Immature natural killer cell (primary cell): ENCODE measurements around the gene RASSF3. TPM values are rescaled to one million over a fixed set of nuclear protein-coding genes. Genes with fewer than 3 reads are reported as not detected.

Experiments used
- DNase-seq, 3 donors: peaks; one replicate each; pipeline ENCODE4 v3.0.0; 2022; ENCODE audit warnings: mixed read lengths in 1 of 3
- H3K27ac Mint-ChIP-seq, 6 donors: one replicate each; pipeline ENCODE4 v1.8.0; 2020; ENCODE audit warnings: mixed read lengths in 6 of 6, mild to moderate bottlenecking in 5 of 6, inconsistent platforms in 4 of 6, moderate library complexity in 3 of 6
- H3K27me3 Mint-ChIP-seq, 3 donors: one replicate each; pipeline ENCODE4 v1.8.0; 2020 to 2021; ENCODE audit warnings: low read depth in 3 of 3, mild to moderate bottlenecking in 3 of 3, mixed read lengths in 3 of 3, moderate library complexity in 3 of 3, inconsistent platforms in 1 of 3
- H3K36me3 Mint-ChIP-seq, 3 donors: one replicate each; pipeline ENCODE4 v1.8.0; 2020; ENCODE audit warnings: mixed read lengths in 3 of 3, inconsistent platforms in 2 of 3, mild to moderate bottlenecking in 2 of 3
- H3K4me1 Mint-ChIP-seq, 2 donors: one replicate each; pipeline ENCODE4 v1.8.0; 2020; ENCODE audit warnings: inconsistent platforms in 2 of 2, mild to moderate bottlenecking in 2 of 2, mixed read lengths in 2 of 2, moderate library complexity in 1 of 2
- H3K4me3 Mint-ChIP-seq, 5 donors: one replicate each; pipeline ENCODE4 v1.8.0; 2020; ENCODE audit warnings: mild to moderate bottlenecking in 5 of 5, mixed read lengths in 5 of 5, inconsistent platforms in 3 of 5, moderate library complexity in 3 of 5
- H3K9me3 Mint-ChIP-seq, 6 donors: one replicate each; pipeline ENCODE4 v1.8.0; 2020; ENCODE audit warnings: mild to moderate bottlenecking in 6 of 6, mixed read lengths in 6 of 6, inconsistent platforms in 4 of 6, moderate library complexity in 3 of 6
- polyA plus RNA-seq, 3 donors: library from polyadenylated mRNA; unstranded; fragments of 300-500 nt; fragmentation: Illumina TruSeq; gene quantifications; one replicate each; pipeline ENCODE4 v1.2.3, GENCODE V29; 2021

Gene RASSF3
- polyA plus RNA-seq, 3 donors from 2014 or later: 5.2 to 6.2 (median 5.5) TPM

DNA sequence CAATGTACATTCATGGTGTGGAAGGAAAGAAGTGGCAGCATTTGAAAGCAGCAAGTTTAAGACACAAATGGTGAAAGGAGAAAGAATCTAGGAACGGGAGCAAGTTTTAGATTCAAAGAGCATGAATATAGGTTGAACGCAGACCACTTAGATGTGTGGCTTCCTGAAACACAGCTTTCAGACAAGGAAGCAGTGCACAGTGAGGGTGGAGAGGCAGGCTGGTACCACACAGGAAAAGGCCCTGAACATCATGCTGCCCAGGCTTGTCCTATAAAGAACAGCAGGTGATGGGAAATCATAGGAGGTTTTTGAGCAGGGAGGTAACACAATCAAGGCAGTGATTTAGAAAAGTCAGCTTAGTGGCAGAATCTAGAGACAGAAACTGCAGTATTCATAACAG is 113.3 kb downstream of the RASSF3 start:
- H3K27ac Mint-ChIP-seq: peak overlapping the region; percentile 86 to 93 (median 92)
- peak overlapping the region; percentile 40 to 58 (median 47) for H3K4me3 Mint-ChIP-seq
- H3K9me3 Mint-ChIP-seq: no peaks in the 10 kb centered on the region
- DNase-seq: peak in 2 of 3 donors; percentile 23 to 32
- no peaks in the 10 kb centered on the region for H3K27me3 Mint-ChIP-seq
- H3K4me1 Mint-ChIP-seq: peaks cover 34 to 53% of the 10 kb centered on the region in 2 donors
- peaks cover 21 to 48% (median 48%) of the 10 kb centered on the region in 3 donors for H3K36me3 Mint-ChIP-seq

DNA sequence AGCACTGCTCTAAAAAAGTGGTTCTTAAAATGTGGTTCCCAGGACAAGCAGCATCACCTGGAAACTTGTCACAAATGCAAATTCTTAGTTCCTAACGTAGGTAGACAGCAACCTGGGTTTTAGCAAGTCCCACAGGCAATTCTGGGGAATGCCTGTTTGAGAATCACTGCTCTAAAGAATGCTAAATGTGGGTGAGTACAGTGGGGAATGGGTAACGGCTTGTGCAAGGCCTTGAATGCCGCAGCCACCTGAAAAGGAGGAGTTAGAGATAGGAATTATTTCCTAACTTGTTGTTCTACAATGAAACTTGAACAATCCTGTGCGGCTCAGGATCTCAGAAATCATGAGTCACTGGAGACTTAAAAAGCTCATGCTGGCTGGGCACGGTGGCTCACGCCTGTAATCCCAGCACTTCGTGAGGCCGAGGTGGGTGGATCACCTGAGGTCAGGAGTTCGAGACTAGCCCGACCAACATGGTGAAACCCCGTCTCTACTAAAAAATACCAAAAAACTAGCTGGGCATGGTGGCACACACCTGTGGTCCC is 114.0 kb downstream of the RASSF3 start:
- H3K4me3 Mint-ChIP-seq: no peak overlapping the region
- peaks cover 21 to 45% (median 45%) of the 10 kb centered on the region in 3 donors for H3K36me3 Mint-ChIP-seq
- peaks cover 31 to 55% of the 10 kb centered on the region in 2 donors for H3K4me1 Mint-ChIP-seq
- peak overlapping the region in 5 of 6 donors; percentile 86 to 93 (median 92) for H3K27ac Mint-ChIP-seq
- no peaks in the 10 kb centered on the region for H3K27me3 Mint-ChIP-seq
- no peak for DNase-seq
- no peaks in the 10 kb centered on the region for H3K9me3 Mint-ChIP-seq

DNA sequence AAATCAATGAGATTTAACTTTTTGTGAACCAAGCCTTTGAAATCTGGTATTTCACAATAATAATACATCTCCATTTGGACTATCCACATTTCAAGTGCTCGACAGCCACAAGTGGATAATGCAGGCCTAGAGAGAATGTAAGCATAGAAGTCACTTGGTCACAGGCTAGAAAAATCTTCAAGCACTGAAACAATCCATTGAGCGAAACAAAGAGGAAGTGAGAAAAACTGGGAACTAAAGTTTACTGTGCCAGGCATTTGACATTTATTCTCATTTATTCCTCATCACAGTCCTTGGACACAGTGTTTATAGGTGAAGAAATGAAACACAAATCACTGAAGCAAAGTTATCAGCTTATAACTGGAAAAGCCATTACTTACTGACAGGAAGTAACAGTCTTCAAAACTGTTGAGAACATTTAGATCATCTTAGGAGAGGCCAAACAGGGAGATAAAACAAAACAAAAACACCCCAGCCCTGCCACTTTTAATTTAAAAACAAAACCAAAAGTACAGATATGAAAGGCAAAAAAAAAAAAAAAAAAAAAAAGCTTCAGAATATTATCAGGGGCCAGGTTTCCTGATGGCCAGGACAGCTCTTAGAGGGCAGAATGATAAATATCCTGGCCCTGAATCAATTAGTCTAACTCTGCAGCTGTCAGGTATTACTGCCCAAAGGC is 119.8 kb downstream of the RASSF3 start:
- Mint-ChIP-seq H3K27me3 (peaks cover 5 to 7% (median 6%) of the 10 kb centered on the region in 3 donors), H3K27ac (peak overlapping the region; percentile 97 to 99 (median 98)), H3K4me1 (peaks cover 28 to 53% of the 10 kb centered on the region in 2 donors), H3K36me3 (peaks cover 15 to 23% (median 23%) of the 10 kb centered on the region in 3 donors), H3K9me3 (no peaks in the 10 kb centered on the region), H3K4me3 (peak overlapping the region; percentile 75 to 84 (median 80))
- peak; percentile 50 to 59 (median 50) for DNase-seq

DNA sequence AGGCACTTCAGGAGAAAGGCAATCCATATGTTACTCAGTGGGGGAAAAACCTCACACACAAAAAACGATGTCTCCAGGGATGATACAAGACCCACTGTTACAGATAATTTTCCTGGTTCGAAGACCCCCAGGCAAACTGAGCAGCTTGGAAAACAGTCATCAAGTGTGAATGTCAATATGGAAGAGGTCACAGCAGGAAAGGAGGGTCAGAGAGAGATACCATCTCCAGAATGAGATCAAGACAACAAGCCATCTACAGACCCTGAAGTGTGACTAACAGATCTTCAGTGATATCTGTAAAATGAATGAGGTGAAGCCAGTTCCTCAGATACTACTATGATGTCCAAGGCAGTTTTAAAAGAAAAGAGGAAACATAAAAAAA is 120.3 kb downstream of the RASSF3 start:
- H3K9me3 Mint-ChIP-seq: no peaks in the 10 kb centered on the region
- peak overlapping the region; percentile 97 to 99 (median 98) for H3K27ac Mint-ChIP-seq
- peak; percentile 19 to 25 (median 22) for DNase-seq
- H3K4me3 Mint-ChIP-seq: peak overlapping the region; percentile 75 to 84 (median 80)
- H3K27me3 Mint-ChIP-seq: peaks cover 5 to 7% (median 6%) of the 10 kb centered on the region in 3 donors
- H3K4me1 Mint-ChIP-seq: peaks cover 28 to 48% of the 10 kb centered on the region in 2 donors
- H3K36me3 Mint-ChIP-seq: peaks cover 11 to 27% (median 23%) of the 10 kb centered on the region in 3 donors

DNA sequence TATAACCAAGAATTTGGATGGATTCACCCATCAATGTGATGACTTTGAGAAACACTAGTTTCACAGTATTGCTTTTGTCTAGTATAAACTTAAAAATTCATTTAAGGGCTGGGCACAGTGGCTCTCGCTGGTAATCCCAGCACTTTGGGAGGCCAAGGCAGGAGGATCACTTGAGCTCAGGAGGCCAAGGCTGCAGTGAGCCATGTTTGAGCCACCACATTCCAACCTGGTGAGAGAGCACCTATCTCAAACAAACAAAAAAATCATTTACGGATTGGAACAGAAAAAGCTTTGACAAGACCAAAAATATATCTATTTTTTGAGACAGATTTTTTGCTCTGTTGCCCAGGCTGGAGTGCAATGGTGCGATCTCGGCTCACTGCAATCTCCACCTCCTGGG is 121.4 kb downstream of the RASSF3 start:
- Mint-ChIP-seq H3K4me3 (peak overlapping the region in 3 of 5 donors; percentile 29 to 82 (median 80)), H3K9me3 (no peaks in the 10 kb centered on the region), H3K4me1 (peaks cover 23 to 45% of the 10 kb centered on the region in 2 donors), H3K27me3 (peaks cover 5 to 7% (median 6%) of the 10 kb centered on the region in 3 donors), H3K27ac (peak overlapping the region; percentile 97 to 99 (median 98)), H3K36me3 (peaks cover 19 to 27% (median 26%) of the 10 kb centered on the region in 3 donors)
- DNase-seq: no peak

DNA sequence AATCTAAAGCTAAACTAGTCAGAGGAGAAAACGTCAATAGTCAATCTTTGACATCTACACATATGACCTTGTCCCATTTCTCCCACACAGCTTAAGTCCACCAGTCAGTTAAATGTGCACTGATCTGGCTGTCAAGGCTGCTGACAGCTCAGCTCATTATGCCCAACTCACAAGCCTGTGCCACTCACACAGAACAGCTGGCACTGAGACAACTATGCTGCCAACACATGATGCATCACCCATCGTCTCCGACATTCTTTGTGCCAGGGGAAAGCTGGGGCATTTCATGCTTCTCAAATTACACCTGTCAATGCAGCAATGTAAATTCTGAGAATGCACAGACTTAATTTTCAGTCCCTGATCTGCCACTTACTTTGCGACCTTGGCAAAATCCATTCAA is 123.6 kb downstream of the RASSF3 start:
- no peak for DNase-seq
- peak overlapping the region in 4 of 6 donors; percentile 19 to 53 (median 30) for H3K27ac Mint-ChIP-seq
- H3K4me3 Mint-ChIP-seq: no peak overlapping the region
- H3K27me3 Mint-ChIP-seq: peaks cover 5 to 7% (median 6%) of the 10 kb centered on the region in 3 donors
- peaks cover 23 to 40% of the 10 kb centered on the region in 2 donors for H3K4me1 Mint-ChIP-seq
- peaks cover 33 to 42% (median 37%) of the 10 kb centered on the region in 3 donors for H3K36me3 Mint-ChIP-seq
- H3K9me3 Mint-ChIP-seq: no peaks in the 10 kb centered on the region

DNA sequence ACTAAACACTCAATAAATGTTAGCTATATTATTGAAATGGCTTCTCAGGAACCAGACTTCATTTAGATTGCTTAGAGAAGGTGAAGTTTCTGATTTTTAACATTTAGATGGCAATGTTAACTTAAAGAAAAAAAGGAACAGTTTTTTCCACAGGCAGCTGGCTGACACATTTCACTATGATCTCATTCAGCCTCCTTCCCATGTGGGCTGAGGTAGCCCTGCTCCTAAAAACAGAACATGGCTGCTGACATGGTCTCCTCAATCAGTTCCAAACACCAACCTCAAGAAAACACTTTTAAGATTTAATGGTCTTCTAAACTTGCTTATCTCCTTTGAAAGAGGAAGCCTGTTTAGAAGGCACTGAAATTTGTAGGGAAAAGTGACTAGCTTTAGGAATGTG is 125.1 kb downstream of the RASSF3 start:
- Mint-ChIP-seq H3K27me3 (peaks cover 2 to 3% (median 3%) of the 10 kb centered on the region in 3 donors), H3K4me3 (no peak overlapping the region), H3K9me3 (no peaks in the 10 kb centered on the region), H3K27ac (no peak overlapping the region), H3K4me1 (peaks cover 16 to 26% of the 10 kb centered on the region in 2 donors), H3K36me3 (peaks cover 47 to 58% (median 53%) of the 10 kb centered on the region in 3 donors)
- DNase-seq: no peak

DNA sequence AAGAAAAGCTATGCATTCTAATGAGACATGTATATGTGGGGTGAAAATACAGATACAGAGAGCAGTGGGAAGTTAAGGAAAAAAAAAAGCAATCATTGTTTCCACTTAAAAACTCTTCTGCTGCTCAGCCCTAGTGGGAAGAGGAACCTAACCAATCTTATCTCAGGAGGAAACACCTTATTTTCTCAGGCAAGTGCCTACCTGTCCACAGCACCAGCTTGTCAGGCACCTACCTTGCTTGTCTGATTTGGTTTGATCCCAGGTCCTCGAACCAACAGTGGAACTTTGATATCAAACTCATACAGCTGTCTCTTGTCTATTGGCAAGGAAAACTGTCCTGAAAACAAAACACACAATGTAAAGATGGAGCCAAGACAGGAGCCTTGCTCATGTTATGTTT is 126.5 kb downstream of the RASSF3 start:
- no peaks in the 10 kb centered on the region for H3K9me3 Mint-ChIP-seq
- H3K36me3 Mint-ChIP-seq: peaks cover 57 to 68% (median 62%) of the 10 kb centered on the region in 3 donors
- no peak overlapping the region for H3K4me3 Mint-ChIP-seq
- no peaks in the 10 kb centered on the region for H3K27me3 Mint-ChIP-seq
- no peak for DNase-seq
- H3K4me1 Mint-ChIP-seq: peaks cover 3 to 13% of the 10 kb centered on the region in 2 donors
- H3K27ac Mint-ChIP-seq: no peak overlapping the region

DNA sequence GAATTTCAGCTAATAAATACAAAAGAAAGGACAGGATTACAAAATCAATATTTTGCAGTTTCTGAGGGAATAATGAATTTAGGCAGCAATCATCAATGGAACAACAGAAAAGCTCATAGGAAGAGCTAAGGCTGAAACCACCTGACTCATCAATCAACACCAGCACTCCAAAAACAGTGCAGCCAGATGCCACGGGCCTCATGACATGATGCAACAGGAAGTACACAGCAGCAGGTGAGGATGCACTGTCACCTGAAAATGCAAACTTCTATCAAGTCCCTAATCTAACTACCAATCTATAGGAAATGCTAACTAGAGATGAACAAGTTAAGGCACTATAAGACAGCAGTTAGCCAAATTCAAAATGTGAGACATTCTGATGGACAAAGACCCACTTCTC is 127.2 kb downstream of the RASSF3 start:
- no peak overlapping the region for H3K4me3 Mint-ChIP-seq
- H3K27ac Mint-ChIP-seq: no peak overlapping the region
- DNase-seq: no peak
- H3K4me1 Mint-ChIP-seq: peaks cover 3 to 13% of the 10 kb centered on the region in 2 donors
- no peaks in the 10 kb centered on the region for H3K9me3 Mint-ChIP-seq
- H3K27me3 Mint-ChIP-seq: no peaks in the 10 kb centered on the region
- H3K36me3 Mint-ChIP-seq: peaks cover 57 to 71% (median 62%) of the 10 kb centered on the region in 3 donors

DNA sequence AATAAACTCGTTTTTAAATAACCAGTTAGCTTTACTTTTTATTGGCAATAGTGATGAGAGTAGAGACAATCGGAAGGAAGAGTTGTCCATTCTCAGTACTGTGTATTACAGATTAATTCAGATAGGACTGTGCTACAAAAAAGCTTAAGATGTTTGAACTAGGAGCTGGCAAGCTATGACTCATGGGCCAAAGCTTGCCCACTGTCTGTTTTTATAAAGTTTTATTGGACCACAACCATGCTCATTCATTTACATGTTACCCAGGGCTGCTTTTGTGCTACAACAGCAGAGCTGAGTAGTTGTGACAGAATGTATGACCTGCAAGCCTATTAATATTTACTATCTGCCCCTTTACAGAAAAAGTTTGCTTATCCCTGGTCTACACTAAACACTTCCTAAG is 129.5 kb downstream of the RASSF3 start:
- H3K9me3 Mint-ChIP-seq: peaks cover 0 to 2% (median 0%) of the 10 kb centered on the region in 6 donors
- peaks cover 58 to 78% (median 61%) of the 10 kb centered on the region in 3 donors for H3K36me3 Mint-ChIP-seq
- peak overlapping the region in 1 of 6 donors; percentile 69 for H3K27ac Mint-ChIP-seq
- H3K4me1 Mint-ChIP-seq: peaks cover 3 to 5% of the 10 kb centered on the region in 2 donors
- DNase-seq: no peak
- no peak overlapping the region for H3K4me3 Mint-ChIP-seq
- H3K27me3 Mint-ChIP-seq: no peaks in the 10 kb centered on the region

DNA sequence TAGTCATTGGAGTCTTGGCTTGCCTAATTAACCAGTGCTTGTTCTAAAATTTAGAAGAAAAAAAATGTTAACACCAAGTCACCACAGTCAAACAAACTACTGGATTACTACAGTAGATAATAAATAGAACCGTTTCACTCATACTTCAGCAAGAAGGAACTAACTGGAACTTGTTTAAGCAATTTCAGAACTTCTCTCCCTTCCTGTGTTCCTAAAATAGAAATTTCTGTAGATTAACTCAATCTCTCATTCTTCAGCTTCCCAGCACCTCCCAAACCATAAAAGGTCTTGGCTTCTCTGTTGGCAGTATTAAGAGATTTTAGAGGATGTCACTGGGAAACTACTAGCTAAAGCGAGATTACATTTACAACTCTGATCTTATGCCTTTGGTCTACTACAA is 130.4 kb downstream of the RASSF3 start:
- H3K27ac Mint-ChIP-seq: no peak overlapping the region
- no peak overlapping the region for H3K4me3 Mint-ChIP-seq
- peaks cover 3 to 5% of the 10 kb centered on the region in 2 donors for H3K4me1 Mint-ChIP-seq
- no peaks in the 10 kb centered on the region for H3K27me3 Mint-ChIP-seq
- no peak for DNase-seq
- H3K9me3 Mint-ChIP-seq: peaks cover 0 to 2% (median 0%) of the 10 kb centered on the region in 6 donors
- peaks cover 56 to 84% (median 62%) of the 10 kb centered on the region in 3 donors for H3K36me3 Mint-ChIP-seq

DNA sequence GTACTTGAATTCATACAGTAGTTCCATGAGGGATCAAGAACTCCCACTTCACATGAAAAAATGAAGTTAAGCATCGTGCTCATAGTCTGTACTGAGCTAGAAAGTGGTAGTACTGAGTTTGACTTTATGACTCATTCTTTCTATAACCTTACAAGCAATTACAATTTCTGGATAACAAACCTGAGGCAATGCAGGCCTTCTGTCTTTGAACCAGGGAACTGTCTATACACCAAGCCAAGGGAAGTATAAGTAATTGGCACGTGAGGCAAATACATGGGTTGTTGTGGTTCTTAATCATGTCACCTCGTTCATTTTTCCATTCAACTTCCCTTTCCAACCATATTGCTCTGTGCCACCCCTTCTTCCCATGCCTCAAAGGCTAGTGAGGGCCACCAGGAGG is 132.1 kb downstream of the RASSF3 start:
- no peak for DNase-seq
- no peaks in the 10 kb centered on the region for H3K27me3 Mint-ChIP-seq
- H3K4me1 Mint-ChIP-seq: peaks cover under 1 to 1% of the 10 kb centered on the region in 2 donors
- H3K4me3 Mint-ChIP-seq: no peak overlapping the region
- peaks cover 46 to 77% (median 47%) of the 10 kb centered on the region in 3 donors for H3K36me3 Mint-ChIP-seq
- H3K9me3 Mint-ChIP-seq: peaks cover 0 to 2% (median 0%) of the 10 kb centered on the region in 6 donors
- no peak overlapping the region for H3K27ac Mint-ChIP-seq

DNA sequence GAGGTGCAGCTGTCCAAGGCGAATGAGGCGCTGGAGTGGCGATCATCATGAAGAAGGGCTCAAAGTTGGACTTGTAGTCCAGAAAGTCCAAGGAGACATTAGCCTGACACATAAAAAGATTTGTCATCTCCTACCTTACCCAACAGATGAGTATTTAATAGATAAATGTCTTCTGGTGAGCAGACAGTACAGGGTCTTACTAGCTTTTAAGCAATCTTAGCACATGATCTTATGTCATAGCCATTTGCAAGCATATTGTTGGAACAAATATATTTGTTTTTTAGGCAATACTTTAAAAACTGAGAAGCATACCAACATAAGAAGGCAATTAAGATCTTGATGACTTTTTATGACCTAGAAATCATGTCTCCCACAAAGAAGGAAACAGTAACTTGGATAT is 132.9 kb downstream of the RASSF3 start:
- no peaks in the 10 kb centered on the region for H3K27me3 Mint-ChIP-seq
- H3K27ac Mint-ChIP-seq: no peak overlapping the region
- no peaks in the 10 kb centered on the region for H3K4me1 Mint-ChIP-seq
- H3K9me3 Mint-ChIP-seq: peaks cover 0 to 2% (median 0%) of the 10 kb centered on the region in 6 donors
- H3K36me3 Mint-ChIP-seq: peaks cover 40 to 76% (median 47%) of the 10 kb centered on the region in 3 donors
- no peak overlapping the region for H3K4me3 Mint-ChIP-seq
- DNase-seq: no peak
